ENCODE data around the gene CLIP1.

GRCh38 chr12:122293081-122293480 lies 129.4 kb downstream of the CLIP1 start:
- TF ChIP-seq POLR2A (IDR thresholded peaks at IDR 0.05; ENCODE audit: low read length) (no peak), GATA1 (IDR thresholded peaks at IDR 0.05; ENCODE audit: low read depth, low read length) (no peak)
